ENCODE results near the gene ABCB6. TPM values are rescaled to one million over a fixed set of nuclear protein-coding genes. Genes with fewer than 3 reads are reported as not detected.

Gene ABCB6
- total and polyA plus RNA-seq, 2 of the 8 experiments (the other 6 are each of a cell fraction or from before 2014, with no cell fraction given): 44.9 to 50.6 TPM

DNA sequence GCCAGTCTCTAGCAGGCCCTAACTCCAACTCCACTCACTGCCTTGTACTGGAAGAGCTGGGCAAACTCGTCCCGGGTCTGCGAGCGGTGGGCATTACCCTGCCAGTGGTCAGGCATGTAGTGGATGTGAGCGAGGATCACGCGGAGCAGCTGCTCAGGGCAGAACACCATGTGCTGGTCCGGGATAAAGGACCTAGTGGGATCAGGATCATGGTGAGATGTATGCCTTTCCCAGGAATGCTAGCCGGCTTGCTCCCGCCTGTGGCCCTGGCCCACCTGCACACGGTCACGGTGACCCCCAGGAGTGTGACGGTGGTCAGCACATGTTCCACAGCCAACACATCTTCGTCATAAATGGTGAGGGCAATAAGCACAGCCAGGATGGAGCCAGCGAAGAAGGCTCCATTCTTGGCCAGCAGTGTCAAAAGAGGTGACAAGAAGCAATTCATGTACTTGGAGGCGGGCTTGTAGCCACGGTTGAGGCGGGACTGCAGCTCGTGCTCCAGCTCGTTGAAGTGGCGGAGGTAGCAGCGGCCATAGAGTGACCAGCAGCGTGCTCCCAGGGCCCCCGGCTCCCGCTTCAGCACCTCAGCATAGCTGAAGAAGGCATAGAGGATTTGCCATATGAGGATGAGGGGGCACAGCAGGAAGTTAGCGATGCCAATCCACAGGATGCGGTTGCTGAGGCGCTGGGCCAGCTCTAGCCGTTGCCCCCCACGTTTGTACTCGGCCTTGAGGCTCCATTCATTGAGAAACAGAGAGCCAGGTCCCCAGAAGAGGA is 5.3 kb upstream of the ABCB6 start:
- Histone ChIP-seq H3K9me3 (ENCODE audit: insufficient read depth in 2 of 2, low read depth in 1 of 2, low read length in 1 of 2) (no peaks in the 10 kb centered on the region), H2BK20ac (ENCODE audit: low read length) (no peak overlapping the region), H4K91ac (replicated peaks; ENCODE audit: insufficient read length, low read length) (no peak overlapping the region), H3K18ac (ENCODE audit: extremely low read depth, low read length) (no peak overlapping the region), H3K79me2 (ENCODE audit: control insufficient read depth in 1 of 2, insufficient read depth in 2 of 2, low read length in 2 of 2) (peaks cover 0 to 9% of the 10 kb centered on the region in 2 experiments; a peak in 2 of 4 replicates), H2BK15ac (ENCODE audit: low read length) (no peak overlapping the region), H2BK12ac (ENCODE audit: low read depth, low read length) (no peak overlapping the region), H3K27me3 (replicated peaks in 1 of 4; ENCODE audit: control insufficient read depth in 3 of 4, extremely low read depth in 1 of 4, insufficient read depth in 3 of 4, low read length in 3 of 4) (no peaks in the 10 kb centered on the region; a peak in 2 of 7 replicates), H3K9ac (replicated peaks in 1 of 4; ENCODE audit: extremely low read depth in 1 of 4, low read depth in 3 of 4, low read length in 3 of 4) (no peak overlapping the region), H4K20me1 (replicated peaks in 1 of 2; ENCODE audit: control insufficient read depth in 1 of 2, insufficient read depth in 2 of 2, low read length in 2 of 2) (peaks cover 0 to 7% of the 10 kb centered on the region in 2 experiments), H3K4me3 (ENCODE audit: extremely low read depth in 1 of 4, insufficient read depth in 2 of 4, low read depth in 3 of 4, low read length in 4 of 4) (no peak overlapping the region), H3K23me2 (ENCODE audit: low read depth, low read length) (peaks cover 7% of the 10 kb centered on the region; the same call in 1 of the 2 replicates), H3K4ac (replicated peaks; ENCODE audit: insufficient read length, low read depth, low read length) (no peak overlapping the region), H3K56ac (replicated peaks; ENCODE audit: insufficient read length, low read depth, low read length) (no peak overlapping the region), H3K27ac (ENCODE audit: low read depth, low read length) (no peak overlapping the region), H3K4me2 (ENCODE audit: insufficient read depth in 1 of 2, low read depth in 2 of 2, low read length in 2 of 2) (no peak overlapping the region), H4K5ac (ENCODE audit: insufficient read length, low read depth, low read length) (no peak overlapping the region), H3K4me1 (replicated peaks in 1 of 4; ENCODE audit: control insufficient read depth in 3 of 4, insufficient read depth in 4 of 4, low read length in 3 of 4) (peaks cover 0 to 13% (median 9%) of the 10 kb centered on the region in 4 experiments; a peak in 5 of 7 replicates), H2AK5ac (ENCODE audit: low read depth, low read length) (no peak overlapping the region), H2AFZ (ENCODE audit: low read length) (no peak overlapping the region), H3K14ac (ENCODE audit: insufficient read length) (no peak overlapping the region), H2BK120ac (replicated peaks; ENCODE audit: low read depth, low read length) (no peak overlapping the region), H4K8ac (ENCODE audit: extremely low read depth, insufficient read depth, low read length) (no peak overlapping the region; the same call in 1 of the 2 replicates), H3K79me1 (ENCODE audit: low read depth, low read length) (no peaks in the 10 kb centered on the region; the same call in 1 of the 2 replicates), H3K36me3 (ENCODE audit: control insufficient read depth in 2 of 4, insufficient read depth in 4 of 4, low read length in 3 of 4) (peaks cover 10 to 49% (median 35%) of the 10 kb centered on the region in 4 experiments; a peak in 6 of 8 replicates), H3K23ac (ENCODE audit: insufficient read length) (no peak overlapping the region), H2BK5ac (ENCODE audit: low read depth, low read length) (no peak overlapping the region)
- ChIA-PET CTCF (ENCODE audit: partially characterized antibody) (interaction anchor here (0.6 to 1.2 kb wide), 3 partner anchors 69 to 75 kb away, joined by 3 to 7 read pairs (median 4); no protein-coding TSS in a partner anchor), POLR2A (ENCODE audit: partially characterized antibody) (interaction anchor here (0.8 to 14.0 kb wide), 6 partner anchors 11 to 24 kb away, joined by 3 to 190 read pairs (median 4); partner anchors contain the start of genes GLB1L, STK16, TUBA4A and TUBA4B)
- FAIRE-seq: no peak
- TF ChIP-seq NANOG (IDR thresholded peaks at IDR 0.05; ENCODE audit: insufficient read depth, low read depth, low read length, poor library complexity, severe bottlenecking) (no peak), CEBPB (IDR thresholded peaks at IDR 0.05; ENCODE audit: low read depth, low read length) (no peak), SRF (IDR thresholded peaks at IDR 0.05; ENCODE audit: low read depth, low read length) (no peak), SP2 (IDR thresholded peaks at IDR 0.05; ENCODE audit: low read length) (no peak), RXRA (IDR thresholded peaks at IDR 0.05; ENCODE audit: insufficient read depth, low read depth, low read length) (no peak)
- no peak for DNase-seq (ENCODE audit: low read depth in 1 of 2, low spot score in 2 of 2)
- WGBS, 2 experiments (ENCODE audit: extremely low coverage in 1 of 2, insufficient coverage in 1 of 2, insufficient read length in 1 of 2, insufficient replicate concordance in 2 of 2, low coverage in 1 of 2, low lambda C conversion rate in 2 of 2, missing lambda C conversion rate in 1 of 2): 95% methylated on average over 31 of the region's 31 CpGs; no CpG with 5 or more reads in 1 of the 2 experiments

All from H1 (cell line).